ENCODE measurements around the gene ETFDH.

The ETFDH gene

DNA sequence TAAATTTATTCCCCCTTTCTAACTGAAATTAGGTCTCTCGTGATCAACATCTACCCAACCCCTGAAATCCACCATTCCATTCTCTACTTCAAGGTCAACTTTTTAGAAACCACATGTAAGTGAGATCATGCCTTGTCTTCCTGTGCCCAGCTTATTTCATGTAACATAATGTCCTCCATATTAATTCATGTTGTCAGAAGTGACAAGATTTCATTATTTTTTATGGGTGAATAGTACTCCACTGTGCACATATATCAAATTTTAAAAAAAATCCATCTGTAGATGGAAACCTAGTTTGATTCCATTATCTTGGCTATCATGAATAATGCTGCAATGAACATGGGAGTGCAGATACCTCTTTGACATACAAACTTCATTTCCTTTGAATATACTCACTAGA, 49.6 kb downstream of the ETFDH start:
- peaks cover 23% of the 10 kb centered on the region for H3K79me2 ChIP-seq (ENCODE audit: low read length)

DNA sequence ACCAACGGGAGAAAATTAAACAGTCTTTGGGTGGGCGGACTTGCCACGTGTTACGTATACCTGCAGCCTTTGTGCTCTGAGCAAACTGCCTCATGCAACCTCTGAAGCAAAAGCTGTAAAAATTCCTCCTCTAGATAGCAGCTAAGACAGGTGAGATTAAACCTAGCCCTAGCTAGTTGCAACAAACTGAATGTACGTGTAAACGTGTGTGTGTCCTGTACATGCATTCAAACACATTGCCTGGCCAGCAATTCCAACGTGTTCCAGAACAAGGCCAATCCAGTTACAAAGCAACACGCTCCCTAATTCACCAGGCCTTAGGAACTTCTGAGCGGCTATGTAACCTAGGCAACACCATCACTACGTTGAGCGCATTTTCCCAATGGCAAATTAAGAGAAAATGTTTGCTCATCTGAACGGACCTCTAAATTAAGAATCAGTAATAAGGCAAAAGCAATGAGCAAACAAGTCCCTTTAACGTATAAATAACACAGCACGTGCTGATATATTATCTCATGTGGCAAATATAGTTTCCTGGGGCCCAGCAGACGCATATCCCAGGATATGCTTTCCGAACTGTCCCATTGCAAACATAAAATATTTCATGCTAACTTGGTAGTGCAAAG, 50.3 kb downstream of the ETFDH start:
- Histone ChIP-seq H3K27ac (ENCODE audit: low read length) (peak overlapping the region; percentile 66), H3K9ac (ENCODE audit: low read length) (peak overlapping the region; percentile 92), H3K27me3 (ENCODE audit: low read depth, low read length) (peaks cover 16% of the 10 kb centered on the region), H2AFZ (ENCODE audit: low read depth, low read length) (peak overlapping the region; percentile 100), H3K4me2 (ENCODE audit: low read length) (peak overlapping the region; percentile 94), H3K4me1 (ENCODE audit: low read length) (peaks cover 9% of the 10 kb centered on the region), H3K36me3 (replicated peaks; ENCODE audit: low read depth, low read length) (peaks cover 37% of the 10 kb centered on the region), H3K79me2 (ENCODE audit: low read length) (peaks cover 23% of the 10 kb centered on the region), H4K20me1 (ENCODE audit: insufficient read depth, low read length) (no peaks in the 10 kb centered on the region), H3K4me3 (ENCODE audit: low read length) (peak overlapping the region; percentile 80), H3K9me3 (ENCODE audit: insufficient read depth, low read length) (no peaks in the 10 kb centered on the region)
- TF ChIP-seq, protein P1, sequence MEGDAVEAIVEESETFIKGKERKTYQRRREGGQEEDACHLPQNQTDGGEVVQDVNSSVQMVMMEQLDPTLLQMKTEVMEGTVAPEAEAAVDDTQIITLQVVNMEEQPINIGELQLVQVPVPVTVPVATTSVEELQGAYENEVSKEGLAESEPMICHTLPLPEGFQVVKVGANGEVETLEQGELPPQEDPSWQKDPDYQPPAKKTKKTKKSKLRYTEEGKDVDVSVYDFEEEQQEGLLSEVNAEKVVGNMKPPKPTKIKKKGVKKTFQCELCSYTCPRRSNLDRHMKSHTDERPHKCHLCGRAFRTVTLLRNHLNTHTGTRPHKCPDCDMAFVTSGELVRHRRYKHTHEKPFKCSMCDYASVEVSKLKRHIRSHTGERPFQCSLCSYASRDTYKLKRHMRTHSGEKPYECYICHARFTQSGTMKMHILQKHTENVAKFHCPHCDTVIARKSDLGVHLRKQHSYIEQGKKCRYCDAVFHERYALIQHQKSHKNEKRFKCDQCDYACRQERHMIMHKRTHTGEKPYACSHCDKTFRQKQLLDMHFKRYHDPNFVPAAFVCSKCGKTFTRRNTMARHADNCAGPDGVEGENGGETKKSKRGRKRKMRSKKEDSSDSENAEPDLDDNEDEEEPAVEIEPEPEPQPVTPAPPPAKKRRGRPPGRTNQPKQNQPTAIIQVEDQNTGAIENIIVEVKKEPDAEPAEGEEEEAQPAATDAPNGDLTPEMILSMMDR (IDR thresholded peaks at IDR 0.05; ENCODE audit: low read depth, low read length) = no peak
- no peak for TF ChIP-seq EZH2phosphoT487 (IDR thresholded peaks at IDR 0.05; ENCODE audit: low read depth)

More for the DNA sequence above, 49.6 kb downstream of the ETFDH start:
- Histone ChIP-seq H3K4me2 (ENCODE audit: low read length) (peak overlapping the region; percentile 94), H3K36me3 (replicated peaks; ENCODE audit: low read depth, low read length) (peaks cover 40% of the 10 kb centered on the region), H4K20me1 (ENCODE audit: insufficient read depth, low read length) (no peaks in the 10 kb centered on the region), H3K27ac (ENCODE audit: low read length) (no peak overlapping the region), H3K27me3 (ENCODE audit: low read depth, low read length) (peaks cover 9% of the 10 kb centered on the region; the same call in 1 of the 2 replicates), H2AFZ (ENCODE audit: low read depth, low read length) (no peak overlapping the region), H3K4me3 (ENCODE audit: low read length) (peak overlapping the region; percentile 80), H3K9ac (ENCODE audit: low read length) (no peak overlapping the region), H3K9me3 (ENCODE audit: insufficient read depth, low read length) (no peaks in the 10 kb centered on the region), H3K4me1 (ENCODE audit: low read length) (peaks cover 9% of the 10 kb centered on the region)
- TF ChIP-seq EZH2phosphoT487 (IDR thresholded peaks at IDR 0.05; ENCODE audit: low read depth) = no peak
- TF ChIP-seq, protein P1 (IDR thresholded peaks at IDR 0.05; ENCODE audit: low read depth, low read length) = no peak

DNA sequence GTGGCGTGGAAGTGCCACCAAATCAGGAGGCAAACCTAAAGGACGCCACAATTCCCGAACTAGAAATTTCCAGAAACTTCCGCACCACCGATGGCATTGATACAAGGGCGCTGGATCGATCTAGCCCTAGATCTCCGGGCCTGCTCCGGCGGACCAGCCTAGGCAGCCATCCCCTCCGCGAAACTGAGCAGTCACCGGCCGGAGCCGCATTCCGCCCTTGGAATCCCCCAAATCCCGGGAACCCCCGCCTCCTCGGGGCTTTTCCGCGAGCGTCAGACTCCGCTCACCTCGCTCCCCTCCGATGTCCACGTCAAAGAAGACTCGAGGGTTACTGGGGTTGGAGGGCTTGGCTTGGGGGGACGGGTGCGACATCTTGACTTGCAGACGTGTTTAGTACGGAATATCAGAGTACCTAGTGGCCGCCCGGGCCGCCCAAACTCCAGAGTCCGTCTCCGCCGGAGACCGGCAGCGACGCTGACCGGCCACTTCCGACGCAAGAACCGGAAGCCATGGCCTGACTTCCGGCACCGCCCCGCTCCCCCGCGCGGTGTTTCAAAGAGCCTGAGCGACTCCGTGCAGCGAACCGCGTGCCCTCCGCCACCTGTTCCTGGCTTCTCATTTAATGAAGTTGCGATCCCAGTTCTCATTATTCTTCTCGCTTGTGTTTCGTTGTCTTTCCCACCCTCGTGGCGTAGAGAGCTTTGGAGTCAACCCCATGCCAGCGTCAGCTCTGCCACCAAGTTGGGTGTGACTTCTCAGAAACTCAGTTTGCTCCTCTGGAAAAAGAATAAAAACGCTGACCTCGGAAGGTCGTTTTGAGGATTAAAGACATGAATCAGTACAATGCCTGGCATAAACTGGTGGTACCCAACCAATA, 51.1 kb downstream of the ETFDH start, which contains the start of gene PPID:
TSS of gene PPID (minus strand) at position 480 of the 877 bp plus-strand sequence. CDS start at position 372, 108 bp downstream.
- H3K4me1 ChIP-seq (ENCODE audit: low read length) = peaks cover 9% of the 10 kb centered on the region
- peaks cover 23% of the 10 kb centered on the region for H3K79me2 ChIP-seq (ENCODE audit: low read length)
- H3K27ac ChIP-seq (ENCODE audit: low read length) = peak within 1 kb of the TSS; percentile 66
- peak within 1 kb of the TSS; percentile 80 for H3K4me3 ChIP-seq (ENCODE audit: low read length)
- H2AFZ ChIP-seq (ENCODE audit: low read depth, low read length) = peak within 1 kb of the TSS; percentile 100
- no peak for TF ChIP-seq EZH2phosphoT487 (IDR thresholded peaks at IDR 0.05; ENCODE audit: low read depth)
- TF ChIP-seq, protein P1 (IDR thresholded peaks at IDR 0.05; ENCODE audit: low read depth, low read length) = no peak
- H3K27me3 ChIP-seq (ENCODE audit: low read depth, low read length) = peaks cover 18% of the 10 kb centered on the region
- H4K20me1 ChIP-seq (ENCODE audit: insufficient read depth, low read length) = no peaks in the 10 kb centered on the region
- H3K9me3 ChIP-seq (ENCODE audit: insufficient read depth, low read length) = no peaks in the 10 kb centered on the region
- peak within 1 kb of the TSS; percentile 94 for H3K4me2 ChIP-seq (ENCODE audit: low read length)
- H3K36me3 ChIP-seq (replicated peaks; ENCODE audit: low read depth, low read length) = peaks cover 30% of the 10 kb centered on the region
- peak within 1 kb of the TSS; percentile 92 for H3K9ac ChIP-seq (ENCODE audit: low read length)

DNA sequence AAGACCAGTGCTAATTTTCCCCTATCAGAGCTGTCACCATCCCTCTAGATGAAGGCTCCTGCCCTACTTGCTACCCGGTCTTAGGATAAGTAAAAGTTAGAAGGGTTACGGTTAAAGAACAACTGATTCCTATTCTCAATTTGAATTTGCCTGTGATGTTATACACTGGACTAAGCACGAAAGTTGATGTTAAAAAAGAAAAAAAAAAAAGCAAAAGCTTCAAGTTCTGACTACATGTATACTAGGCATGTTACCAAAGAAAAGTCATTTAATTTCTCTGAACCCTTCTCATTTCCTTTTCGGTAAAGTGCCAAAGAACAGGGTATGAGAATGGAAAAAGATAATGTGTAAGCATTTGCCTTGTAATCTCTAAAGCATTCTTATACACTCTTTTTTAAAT, 52.5 kb downstream of the ETFDH start:
- Histone ChIP-seq H3K4me2 (ENCODE audit: low read length) (no peak overlapping the region), H3K9ac (ENCODE audit: low read length) (no peak overlapping the region), H3K79me2 (ENCODE audit: low read length) (peaks cover 23% of the 10 kb centered on the region), H3K27me3 (ENCODE audit: low read depth, low read length) (peaks cover 32% of the 10 kb centered on the region), H3K4me1 (ENCODE audit: low read length) (peaks cover 9% of the 10 kb centered on the region), H2AFZ (ENCODE audit: low read depth, low read length) (no peak overlapping the region; the same call in 1 of the 2 replicates), H3K27ac (ENCODE audit: low read length) (no peak overlapping the region), H3K36me3 (replicated peaks; ENCODE audit: low read depth, low read length) (peaks cover 15% of the 10 kb centered on the region), H3K9me3 (ENCODE audit: insufficient read depth, low read length) (no peaks in the 10 kb centered on the region), H3K4me3 (ENCODE audit: low read length) (no peak overlapping the region), H4K20me1 (ENCODE audit: insufficient read depth, low read length) (no peaks in the 10 kb centered on the region)
- TF ChIP-seq EZH2phosphoT487 (IDR thresholded peaks at IDR 0.05; ENCODE audit: low read depth) = no peak
- TF ChIP-seq, protein P1 (IDR thresholded peaks at IDR 0.05; ENCODE audit: low read depth, low read length) = no peak

Measured in OCI-LY3 (cell line).